ENCODE data around the gene GAREM2. TPM values are rescaled to one million over a fixed set of nuclear protein-coding genes. Genes with fewer than 3 reads are reported as not detected.

Gene GAREM2
- total and polyA plus RNA-seq, 4 donors, result 0.08 to 0.28 (median 0.16) TPM

- WGBS, result 92% methylated on average over 9 of the region's 9 CpGs
- no peak for TF ChIP-seq EGR1 (IDR thresholded peaks at IDR 0.05; ENCODE audit: low read depth in 2 of 2)
- TF ChIP-seq RXRA (IDR thresholded peaks at IDR 0.05), result no peak
- TF ChIP-seq, protein P1, sequence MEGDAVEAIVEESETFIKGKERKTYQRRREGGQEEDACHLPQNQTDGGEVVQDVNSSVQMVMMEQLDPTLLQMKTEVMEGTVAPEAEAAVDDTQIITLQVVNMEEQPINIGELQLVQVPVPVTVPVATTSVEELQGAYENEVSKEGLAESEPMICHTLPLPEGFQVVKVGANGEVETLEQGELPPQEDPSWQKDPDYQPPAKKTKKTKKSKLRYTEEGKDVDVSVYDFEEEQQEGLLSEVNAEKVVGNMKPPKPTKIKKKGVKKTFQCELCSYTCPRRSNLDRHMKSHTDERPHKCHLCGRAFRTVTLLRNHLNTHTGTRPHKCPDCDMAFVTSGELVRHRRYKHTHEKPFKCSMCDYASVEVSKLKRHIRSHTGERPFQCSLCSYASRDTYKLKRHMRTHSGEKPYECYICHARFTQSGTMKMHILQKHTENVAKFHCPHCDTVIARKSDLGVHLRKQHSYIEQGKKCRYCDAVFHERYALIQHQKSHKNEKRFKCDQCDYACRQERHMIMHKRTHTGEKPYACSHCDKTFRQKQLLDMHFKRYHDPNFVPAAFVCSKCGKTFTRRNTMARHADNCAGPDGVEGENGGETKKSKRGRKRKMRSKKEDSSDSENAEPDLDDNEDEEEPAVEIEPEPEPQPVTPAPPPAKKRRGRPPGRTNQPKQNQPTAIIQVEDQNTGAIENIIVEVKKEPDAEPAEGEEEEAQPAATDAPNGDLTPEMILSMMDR (IDR thresholded peaks at IDR 0.05; ENCODE audit: low read depth, low read length, missing input control), result no peak
- no peak for TF ChIP-seq RAD21 (IDR thresholded peaks at IDR 0.05)
- no peak for TF ChIP-seq SP1 (IDR thresholded peaks at IDR 0.05)
- TF ChIP-seq ZBTB33 (IDR thresholded peaks at IDR 0.05), result no peak
- TF ChIP-seq NR2F2 (IDR thresholded peaks at IDR 0.05), result no peak
- no peak for TF ChIP-seq FOXA1 (IDR thresholded peaks at IDR 0.05)
- TF ChIP-seq ATF3 (IDR thresholded peaks at IDR 0.05), result no peak
- Histone ChIP-seq H3K9ac (ENCODE audit: low read depth in 1 of 2, low read length in 2 of 2) (no peak overlapping the region), H3K9me3 (ENCODE audit: control insufficient read depth in 4 of 4, low read length in 3 of 4) (no peaks in the 10 kb centered on the region), H3K27me3 (ENCODE audit: control insufficient read depth in 4 of 4, insufficient read depth in 4 of 4, low read length in 3 of 4) (no peaks in the 10 kb centered on the region), H3K27ac (ENCODE audit: low read depth in 1 of 2, low read length in 2 of 2) (no peak overlapping the region), H3K4me1 (ENCODE audit: control insufficient read depth in 4 of 4, insufficient read depth in 4 of 4, low read length in 3 of 4) (no peaks in the 10 kb centered on the region), H3K36me3 (ENCODE audit: control insufficient read depth in 4 of 4, insufficient read depth in 3 of 4, low read depth in 1 of 4, low read length in 3 of 4) (peaks cover 26 to 91% (median 77%) of the 10 kb centered on the region in 4 donors), H3K4me3 (ENCODE audit: low read depth in 1 of 3, low read length in 3 of 3) (no peak overlapping the region)
- no peak for DNase-seq (ENCODE audit: low spot score)
Observed at GRCh38 chr2:26196683-26197418, 24.0 kb downstream of the GAREM2 start.

GRCh38 chr2:26197516-26197915, 24.6 kb downstream of the GAREM2 start:
- peaks cover 26 to 89% (median 79%) of the 10 kb centered on the region in 4 donors for H3K36me3 ChIP-seq (ENCODE audit: control insufficient read depth in 4 of 4, insufficient read depth in 3 of 4, low read depth in 1 of 4, low read length in 3 of 4)
- H3K27me3 ChIP-seq (ENCODE audit: control insufficient read depth in 4 of 4, insufficient read depth in 4 of 4, low read length in 3 of 4), result no peaks in the 10 kb centered on the region
- H3K9me3 ChIP-seq (ENCODE audit: control insufficient read depth in 4 of 4, low read length in 3 of 4), result no peaks in the 10 kb centered on the region
- H3K9ac ChIP-seq (ENCODE audit: low read depth in 1 of 2, low read length in 2 of 2), result no peak overlapping the region
- no peak overlapping the region for H3K4me3 ChIP-seq (ENCODE audit: low read depth in 1 of 3, low read length in 3 of 3)
- no peak for DNase-seq (ENCODE audit: low spot score)
- WGBS, result 96% methylated on average over 4 of the region's 4 CpGs
- no peaks in the 10 kb centered on the region for H3K4me1 ChIP-seq (ENCODE audit: control insufficient read depth in 4 of 4, insufficient read depth in 4 of 4, low read length in 3 of 4)
- TF ChIP-seq HNF4A (conservative IDR thresholded peaks at IDR 0.05) (no peak), YY1 (IDR thresholded peaks at IDR 0.05) (no peak), NR2F2 (IDR thresholded peaks at IDR 0.05) (no peak), HNF4G (IDR thresholded peaks at IDR 0.05) (no peak), EGR1 (IDR thresholded peaks at IDR 0.05; ENCODE audit: low read depth in 2 of 2) (no peak)
- TF ChIP-seq, protein P2, sequence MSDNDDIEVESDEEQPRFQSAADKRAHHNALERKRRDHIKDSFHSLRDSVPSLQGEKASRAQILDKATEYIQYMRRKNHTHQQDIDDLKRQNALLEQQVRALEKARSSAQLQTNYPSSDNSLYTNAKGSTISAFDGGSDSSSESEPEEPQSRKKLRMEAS (IDR thresholded peaks at IDR 0.05), result no peak
- TF ChIP-seq, protein P1 (IDR thresholded peaks at IDR 0.05; ENCODE audit: low read depth, low read length, missing input control), result no peak
- TF ChIP-seq, protein P3, sequence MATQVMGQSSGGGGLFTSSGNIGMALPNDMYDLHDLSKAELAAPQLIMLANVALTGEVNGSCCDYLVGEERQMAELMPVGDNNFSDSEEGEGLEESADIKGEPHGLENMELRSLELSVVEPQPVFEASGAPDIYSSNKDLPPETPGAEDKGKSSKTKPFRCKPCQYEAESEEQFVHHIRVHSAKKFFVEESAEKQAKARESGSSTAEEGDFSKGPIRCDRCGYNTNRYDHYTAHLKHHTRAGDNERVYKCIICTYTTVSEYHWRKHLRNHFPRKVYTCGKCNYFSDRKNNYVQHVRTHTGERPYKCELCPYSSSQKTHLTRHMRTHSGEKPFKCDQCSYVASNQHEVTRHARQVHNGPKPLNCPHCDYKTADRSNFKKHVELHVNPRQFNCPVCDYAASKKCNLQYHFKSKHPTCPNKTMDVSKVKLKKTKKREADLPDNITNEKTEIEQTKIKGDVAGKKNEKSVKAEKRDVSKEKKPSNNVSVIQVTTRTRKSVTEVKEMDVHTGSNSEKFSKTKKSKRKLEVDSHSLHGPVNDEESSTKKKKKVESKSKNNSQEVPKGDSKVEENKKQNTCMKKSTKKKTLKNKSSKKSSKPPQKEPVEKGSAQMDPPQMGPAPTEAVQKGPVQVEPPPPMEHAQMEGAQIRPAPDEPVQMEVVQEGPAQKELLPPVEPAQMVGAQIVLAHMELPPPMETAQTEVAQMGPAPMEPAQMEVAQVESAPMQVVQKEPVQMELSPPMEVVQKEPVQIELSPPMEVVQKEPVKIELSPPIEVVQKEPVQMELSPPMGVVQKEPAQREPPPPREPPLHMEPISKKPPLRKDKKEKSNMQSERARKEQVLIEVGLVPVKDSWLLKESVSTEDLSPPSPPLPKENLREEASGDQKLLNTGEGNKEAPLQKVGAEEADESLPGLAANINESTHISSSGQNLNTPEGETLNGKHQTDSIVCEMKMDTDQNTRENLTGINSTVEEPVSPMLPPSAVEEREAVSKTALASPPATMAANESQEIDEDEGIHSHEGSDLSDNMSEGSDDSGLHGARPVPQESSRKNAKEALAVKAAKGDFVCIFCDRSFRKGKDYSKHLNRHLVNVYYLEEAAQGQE (IDR thresholded peaks at IDR 0.05), result no peak
- no peak overlapping the region for H3K27ac ChIP-seq (ENCODE audit: low read depth in 1 of 2, low read length in 2 of 2)
